Stimulated activated naive CD4-positive, alpha-beta T cell treated with Interleukin-2 at 50 U/mL for 16 hours (primary cell): ENCODE data around the gene SLC22A25.
"Not testable (repeated sequence)": the region's sequence is repeated elsewhere in the genome, so short reads cannot be mapped to it uniquely, and the experiment has no call there.

Source experiments
- DNase-seq: peaks from one replicate; lab custom pipeline; 2025; lab: John Stamatoyannopoulos, UW

The SLC22A25 gene

DNA sequence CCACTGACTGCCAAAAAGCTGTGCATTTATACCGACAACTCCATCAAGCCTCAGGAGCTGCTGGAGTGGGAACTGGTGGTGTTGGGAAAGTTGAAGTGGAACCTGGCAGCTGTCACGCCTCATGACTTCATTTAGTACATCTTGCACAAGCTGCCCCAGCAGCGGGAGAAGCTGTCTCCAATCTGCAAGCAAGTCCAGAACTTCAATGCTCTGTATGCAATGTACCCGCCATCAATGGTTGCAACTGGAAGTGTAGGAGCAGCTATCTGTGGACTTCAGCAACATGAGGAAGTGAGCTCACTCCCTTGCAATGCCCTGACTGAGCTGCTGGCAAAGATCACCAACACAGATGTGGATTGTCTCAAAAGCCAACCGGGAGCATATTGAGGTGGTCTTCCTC is at the start of gene SLC22A25:
SLC22A25 (minus strand) TSS at position 67 of the 400 bp plus-strand sequence. CDS start 13,947 bp downstream, outside the sequence.
- DNase-seq: no peak

DNA sequence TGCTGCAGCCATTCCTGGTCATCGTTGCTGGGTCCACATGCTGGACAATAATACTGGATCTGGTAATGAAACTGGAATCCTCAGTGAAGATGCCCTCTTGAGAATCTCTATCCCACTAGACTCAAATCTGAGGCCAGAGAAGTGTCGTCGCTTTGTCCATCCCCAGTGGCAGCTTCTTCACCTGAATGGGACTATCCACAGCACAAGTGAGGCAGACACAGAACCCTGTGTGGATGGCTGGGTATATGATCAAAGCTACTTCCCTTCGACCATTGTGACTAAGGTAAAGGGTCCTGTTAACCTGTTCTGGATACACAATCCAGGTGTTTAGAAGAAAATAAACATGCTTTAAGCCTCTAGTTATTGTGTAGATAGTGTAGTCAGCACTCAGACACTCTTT is 46.9 kb upstream of the SLC22A25 start:
- no peak for DNase-seq

DNA sequence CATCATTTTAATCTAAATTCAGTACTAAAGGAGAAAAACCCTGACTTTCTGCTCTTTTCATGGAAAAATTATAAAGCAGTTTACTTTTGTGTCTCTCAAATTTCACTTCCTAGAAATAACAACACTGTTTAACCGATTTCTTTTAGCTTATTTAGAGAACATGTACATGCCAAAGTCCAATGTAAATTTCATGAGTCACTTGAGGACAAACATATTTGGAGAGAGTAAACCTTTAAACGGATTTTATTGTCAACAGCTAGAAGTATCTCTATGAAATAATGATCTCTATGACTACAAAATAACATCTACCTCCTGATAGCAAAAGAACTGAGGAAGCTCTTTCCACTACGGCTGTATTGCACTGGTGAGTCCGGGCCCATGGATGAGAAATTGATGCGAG is 46.3 kb upstream of the SLC22A25 start:
- DNase-seq: no peak

DNA sequence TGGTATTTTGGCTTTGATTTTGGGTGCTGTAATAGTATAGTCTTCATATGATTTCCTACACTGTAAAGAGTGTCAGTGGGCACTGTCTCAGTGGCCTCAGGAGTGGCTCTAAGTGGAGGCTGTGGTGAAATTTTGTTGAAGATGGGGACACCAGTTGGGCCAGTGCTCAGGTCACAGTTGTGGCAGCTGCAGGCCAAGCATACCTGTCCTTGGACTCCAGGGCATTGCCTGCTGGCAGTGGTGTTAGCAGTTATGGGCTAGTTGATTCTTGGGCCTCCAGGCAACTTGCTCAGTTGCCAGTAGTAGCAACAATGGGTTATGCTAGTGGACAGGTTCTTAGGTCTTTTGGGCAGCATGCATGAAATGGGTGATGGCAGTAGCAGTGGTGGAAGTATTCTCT is 39.2 kb upstream of the SLC22A25 start:
- DNase-seq: no peak

DNA sequence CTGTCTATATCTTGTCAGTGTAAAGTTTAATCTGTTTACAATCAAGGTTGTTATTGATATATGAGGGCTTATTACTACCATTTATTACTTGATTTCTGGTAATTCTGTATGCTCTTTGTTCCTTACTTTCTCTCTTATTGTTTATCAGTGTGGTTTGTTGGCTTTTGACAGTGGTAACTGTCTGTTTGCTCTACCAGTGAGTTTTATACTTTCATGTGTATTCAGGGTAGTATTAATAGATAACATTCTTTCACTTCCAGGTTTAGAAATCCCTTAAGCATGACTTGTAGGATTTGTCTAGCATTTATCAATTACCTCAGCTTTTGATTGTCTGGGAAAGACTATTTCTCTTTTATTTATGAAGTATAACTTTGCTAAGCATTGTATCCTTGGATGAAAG is 37.5 kb upstream of the SLC22A25 start:
- DNase-seq: no peak

DNA sequence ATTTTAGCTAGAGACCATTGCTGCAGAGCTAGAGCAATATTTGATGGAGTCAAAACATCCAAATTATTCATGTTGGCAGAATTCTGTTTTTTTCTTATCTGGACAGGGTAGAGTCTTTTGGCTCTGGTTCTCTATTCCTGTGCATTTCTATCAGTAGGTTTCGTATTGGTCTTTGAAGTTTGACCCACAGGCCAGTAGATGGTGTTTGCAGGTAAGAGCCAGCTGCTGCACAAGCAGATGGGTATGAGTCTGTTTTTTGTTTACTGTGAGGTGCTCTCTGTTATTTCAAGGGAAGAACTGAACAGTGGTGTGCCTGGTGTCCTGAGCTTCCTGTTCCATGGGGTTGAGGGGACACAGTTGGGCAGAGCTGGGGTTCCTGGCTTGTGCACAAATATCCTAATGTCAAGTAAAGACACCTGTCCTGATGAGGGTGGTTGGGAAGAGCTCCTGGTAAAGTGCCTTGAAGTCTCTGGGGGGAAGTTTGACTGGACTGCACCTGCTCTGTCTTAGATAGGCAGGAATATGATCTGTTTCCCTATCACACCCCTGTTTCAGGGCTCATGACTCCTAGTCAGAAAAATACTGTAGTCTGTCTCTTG is 34.0 kb upstream of the SLC22A25 start:
- DNase-seq: no peak

GRCh38 chr11:63274776-63275175 is 31.4 kb upstream of the SLC22A25 start:
- DNase-seq: no peak

GRCh38 chr11:63273685-63274084 is 30.3 kb upstream of the SLC22A25 start:
- DNase-seq: no peak

GRCh38 chr11:63262547-63262946 is 19.1 kb upstream of the SLC22A25 start:
- DNase-seq: no peak

DNA sequence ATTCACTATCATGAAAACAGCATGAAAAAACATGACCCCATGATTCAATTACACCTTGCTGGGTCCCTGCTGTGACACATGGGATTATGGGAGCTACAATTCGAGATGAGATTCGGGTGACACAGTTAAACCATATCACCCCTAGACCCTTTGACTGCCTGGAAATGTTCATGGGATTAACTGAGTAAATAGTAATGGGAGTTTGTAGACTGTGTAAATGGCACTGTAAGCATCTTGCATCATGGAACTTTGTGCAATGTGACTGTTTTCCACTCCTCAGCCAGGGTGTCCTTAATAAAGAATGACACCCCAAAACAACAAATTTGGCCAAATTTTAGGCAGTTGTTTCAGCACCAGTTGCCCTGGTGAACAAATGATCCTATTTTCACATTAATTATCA is 7.9 kb upstream of the SLC22A25 start:
- no peak for DNase-seq

GRCh38 chr11:63250162-63251050 is 7.0 kb upstream of the SLC22A25 start:
- DNase-seq: no peak

DNA sequence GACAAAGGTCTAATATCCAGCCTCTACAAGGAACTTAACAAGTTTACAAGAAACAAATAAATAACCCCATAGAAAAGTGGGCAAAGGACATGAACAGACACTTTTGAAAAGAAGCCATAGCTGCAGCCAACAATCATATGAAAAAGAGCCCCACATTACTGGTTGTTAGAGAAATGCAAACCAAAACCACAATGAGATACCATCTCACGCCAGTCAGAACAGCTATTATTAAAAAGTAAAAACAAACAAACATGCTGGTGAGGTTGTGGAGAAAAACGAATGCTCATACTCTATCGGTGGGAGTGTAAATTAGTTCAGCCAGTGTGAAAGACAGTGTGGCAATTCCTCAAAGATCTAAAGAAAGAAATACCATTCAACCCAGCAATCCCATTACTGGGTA is 5.6 kb upstream of the SLC22A25 start:
- DNase-seq: no peak

DNA sequence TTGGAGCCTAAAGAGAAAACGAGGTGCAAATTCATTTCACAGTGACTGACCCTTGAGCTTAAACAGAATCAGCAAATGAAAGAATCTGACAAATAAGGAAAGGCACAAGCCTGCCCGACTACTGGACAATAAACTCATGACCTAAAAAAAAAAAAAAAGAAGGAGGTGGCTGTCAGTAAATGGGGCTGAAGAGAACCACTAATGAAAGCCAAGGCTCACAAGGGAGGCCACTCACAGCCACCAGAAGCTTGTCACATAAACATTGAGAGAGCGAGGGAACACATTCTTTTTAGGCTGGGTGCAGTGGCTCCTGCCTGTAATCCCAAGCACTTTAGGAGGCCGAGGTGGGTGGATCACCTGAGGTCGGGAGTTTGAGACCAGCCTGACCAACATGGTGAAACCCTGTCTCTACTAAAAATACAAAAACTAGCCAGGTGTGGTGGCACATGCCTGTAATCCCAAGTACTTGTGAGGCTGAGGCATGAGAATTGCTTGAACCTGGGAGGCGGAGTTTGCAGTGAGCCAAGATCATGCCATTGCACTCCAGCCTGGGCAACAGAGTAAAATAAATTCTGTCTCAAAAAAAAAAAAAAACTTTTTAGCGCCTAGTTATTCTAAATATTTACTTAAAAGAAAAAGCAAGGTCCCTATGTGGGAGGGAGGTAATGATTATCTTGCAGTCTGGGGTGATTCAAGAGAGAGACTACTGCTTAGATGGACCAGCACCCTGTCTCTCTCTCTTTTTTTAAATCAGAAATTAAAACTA is 4.0 kb upstream of the SLC22A25 start:
- not testable (repeated sequence) for DNase-seq

- DNase-seq: no peak
Measured at GRCh38 chr11:63246045-63246444, 2.6 kb upstream of the SLC22A25 start.

- DNase-seq: no peak
Measured at GRCh38 chr11:63244862-63245261, 1.5 kb upstream of the SLC22A25 start.

DNA sequence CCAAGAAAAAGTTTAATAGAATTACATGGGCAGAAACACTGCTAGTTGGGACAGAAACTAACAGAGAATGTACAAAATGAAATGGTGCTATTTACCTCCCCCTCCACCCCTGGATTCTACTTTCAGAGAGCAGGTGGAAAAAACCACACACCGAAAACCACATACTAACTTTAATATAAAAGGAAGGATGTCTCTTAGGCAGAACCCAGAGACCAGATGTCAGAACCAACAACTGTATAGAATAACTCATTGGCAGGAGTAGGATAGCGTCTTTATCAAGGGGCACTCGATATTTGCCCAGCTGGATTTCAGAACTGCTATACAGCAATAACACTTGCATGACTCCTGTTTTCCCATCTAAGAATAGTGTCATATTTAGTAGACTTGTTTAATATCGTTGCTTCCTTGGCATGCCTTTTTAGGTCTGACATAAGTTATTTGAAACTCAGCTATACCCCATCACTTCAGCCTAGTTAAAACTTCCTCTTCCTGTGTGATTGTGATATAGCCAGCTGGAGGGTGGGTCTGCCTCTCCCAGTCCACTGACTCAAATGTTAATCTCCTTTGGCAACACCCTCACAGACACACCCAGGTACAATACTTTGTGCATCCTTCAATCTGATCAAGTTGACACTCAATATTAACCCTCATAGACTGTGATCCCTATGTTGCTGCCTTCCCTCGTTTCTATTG is 1.2 kb downstream of the SLC22A25 start:
- DNase-seq: no peak

DNA sequence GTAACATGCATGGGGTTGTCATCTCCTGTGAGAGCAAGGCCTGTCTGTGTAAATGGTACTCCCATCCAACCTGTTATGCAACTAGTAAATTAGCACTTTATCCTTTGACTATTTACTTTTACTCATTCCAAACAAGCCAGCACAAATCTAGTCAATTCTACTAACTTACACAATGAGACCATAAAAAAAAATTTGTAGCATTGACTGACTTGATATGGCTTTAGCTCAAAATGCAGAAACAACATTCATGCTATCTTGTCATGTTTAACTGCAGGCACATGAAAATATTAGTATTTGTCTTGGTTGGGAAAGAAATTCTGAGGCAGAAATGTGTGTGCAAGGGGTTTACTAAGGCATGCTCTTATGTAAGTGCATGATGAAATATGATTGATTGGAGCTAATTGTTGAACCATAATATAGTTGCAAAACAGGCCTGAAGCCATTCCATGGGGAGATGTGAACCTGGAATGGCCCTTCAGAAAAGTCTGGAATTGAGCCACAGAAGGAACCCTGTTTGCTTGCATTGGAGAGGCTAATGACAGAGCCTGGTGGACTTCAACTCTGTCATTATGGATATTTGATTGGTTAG is 2.5 kb downstream of the SLC22A25 start:
- no peak for DNase-seq

- DNase-seq: no peak
Measured at GRCh38 chr11:63240098-63240497, 3.3 kb downstream of the SLC22A25 start.

DNA sequence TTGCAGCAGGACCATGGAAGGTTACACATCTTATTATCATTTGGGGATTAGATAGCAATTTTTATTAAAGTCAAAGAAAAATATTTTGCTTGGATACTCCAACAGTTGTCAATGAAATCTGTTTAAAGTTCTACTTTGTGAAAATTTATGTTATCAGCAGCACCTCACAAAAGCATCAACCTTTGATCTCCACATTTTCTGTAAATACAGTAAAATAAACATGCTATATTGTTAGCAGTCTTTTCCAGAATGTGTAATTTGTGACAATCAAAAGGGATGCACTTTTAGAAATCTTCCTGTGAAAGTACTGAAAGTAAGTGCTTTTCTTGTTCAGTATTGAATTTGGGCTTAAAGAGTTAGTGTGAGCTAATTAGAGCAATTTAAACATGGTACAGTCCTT is 4.1 kb downstream of the SLC22A25 start:
- DNase-seq: no peak

DNA sequence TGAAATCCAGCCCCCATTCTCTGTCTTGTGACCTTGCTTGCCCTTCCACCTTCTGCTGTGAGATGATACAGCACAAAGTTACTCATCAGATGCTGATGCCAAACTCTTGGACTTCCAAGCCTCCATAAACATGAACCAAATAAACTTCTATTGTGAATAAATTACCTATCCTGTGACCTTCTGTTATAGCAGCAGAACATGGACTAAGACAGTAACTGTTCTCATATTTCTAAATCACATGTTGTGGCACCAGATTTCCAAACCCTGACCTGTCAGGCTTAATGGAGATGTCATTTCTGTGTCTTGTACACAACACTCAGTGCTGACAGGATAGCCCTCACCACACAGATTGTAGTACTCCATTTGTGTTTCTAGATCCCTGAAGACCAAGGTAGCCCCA is 6.0 kb downstream of the SLC22A25 start:
- no peak for DNase-seq
